Measurements from ENCODE around the gene MAP3K15. TPM values are rescaled to one million over a fixed set of nuclear protein-coding genes. Genes with fewer than 3 reads are reported as not detected.

MAP3K15 gene
- polyA plus RNA-seq, 1 of the 3 experiments (the other 2 are of a cell fraction), result 0.07 TPM

GRCh38 chrX:19343085-19343534 is 172.2 kb downstream of the MAP3K15 start:
- H3K4me1 ChIP-seq (ENCODE audit: control insufficient read depth in 1 of 2, insufficient read depth in 2 of 2, low read depth in 1 of 2, low read length in 1 of 2), result peaks cover 0 to 10% of the 10 kb centered on the region in 2 experiments; a peak in 1 of 4 replicates
- ChIA-PET CTCF (interaction anchor here (0.9 kb wide), 1 partner anchor 41 kb away, joined by 3 read pairs; no protein-coding TSS in a partner anchor), POLR2A (no interaction called here)
- H3K36me3 ChIP-seq (replicated peaks in 1 of 2; ENCODE audit: control insufficient read depth in 1 of 2, insufficient read depth in 2 of 2, low read length in 1 of 2), result peaks cover 0 to 2% of the 10 kb centered on the region in 2 experiments
- H3K4me2 ChIP-seq, result peak overlapping the region; percentile 57
- H3K9ac ChIP-seq, result peak overlapping the region; percentile 8; the same call in 1 of the 2 replicates
- no peaks in the 10 kb centered on the region; the same call in 1 of the 2 replicates for H3K27me3 ChIP-seq (ENCODE audit: insufficient read depth)
- 27% methylated on average over 11 of the region's 11 CpGs for WGBS (ENCODE audit: low lambda C conversion rate)
- H2AFZ ChIP-seq (ENCODE audit: low read depth), result peak overlapping the region; percentile 86
- no peaks in the 10 kb centered on the region for H3K9me2 ChIP-seq
- no peak for TF ChIP-seq TEAD4 (IDR thresholded peaks at IDR 0.05; ENCODE audit: borderline replicate concordance, insufficient read depth)
- TF ChIP-seq PBX3 (IDR thresholded peaks at IDR 0.05), result no peak
- TF ChIP-seq, protein P1, sequence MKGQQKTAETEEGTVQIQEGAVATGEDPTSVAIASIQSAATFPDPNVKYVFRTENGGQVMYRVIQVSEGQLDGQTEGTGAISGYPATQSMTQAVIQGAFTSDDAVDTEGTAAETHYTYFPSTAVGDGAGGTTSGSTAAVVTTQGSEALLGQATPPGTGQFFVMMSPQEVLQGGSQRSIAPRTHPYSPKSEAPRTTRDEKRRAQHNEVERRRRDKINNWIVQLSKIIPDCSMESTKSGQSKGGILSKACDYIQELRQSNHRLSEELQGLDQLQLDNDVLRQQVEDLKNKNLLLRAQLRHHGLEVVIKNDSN (IDR thresholded peaks at IDR 0.05; ENCODE audit: borderline replicate concordance, low read depth), result no peak
- TF ChIP-seq RFX5 (IDR thresholded peaks at IDR 0.05; ENCODE audit: low read length), result no peak
- TF ChIP-seq CTCF (IDR thresholded peaks at IDR 0.05), result no peak
- no peak for TF ChIP-seq JUND (IDR thresholded peaks at IDR 0.05)
- no peak for TF ChIP-seq EP300 (IDR thresholded peaks at IDR 0.05; ENCODE audit: borderline replicate concordance in 1 of 2, low read depth in 1 of 2, low read length in 1 of 2)
- no peak for TF ChIP-seq RCOR1 (IDR thresholded peaks at IDR 0.05; ENCODE audit: low read length)
- no peak for TF ChIP-seq SMC3 (IDR thresholded peaks at IDR 0.05; ENCODE audit: low read depth, low read length)
- TF ChIP-seq SIN3A (IDR thresholded peaks at IDR 0.05; ENCODE audit: borderline replicate concordance, low read depth, low read length), result no peak
- TF ChIP-seq, protein P2, sequence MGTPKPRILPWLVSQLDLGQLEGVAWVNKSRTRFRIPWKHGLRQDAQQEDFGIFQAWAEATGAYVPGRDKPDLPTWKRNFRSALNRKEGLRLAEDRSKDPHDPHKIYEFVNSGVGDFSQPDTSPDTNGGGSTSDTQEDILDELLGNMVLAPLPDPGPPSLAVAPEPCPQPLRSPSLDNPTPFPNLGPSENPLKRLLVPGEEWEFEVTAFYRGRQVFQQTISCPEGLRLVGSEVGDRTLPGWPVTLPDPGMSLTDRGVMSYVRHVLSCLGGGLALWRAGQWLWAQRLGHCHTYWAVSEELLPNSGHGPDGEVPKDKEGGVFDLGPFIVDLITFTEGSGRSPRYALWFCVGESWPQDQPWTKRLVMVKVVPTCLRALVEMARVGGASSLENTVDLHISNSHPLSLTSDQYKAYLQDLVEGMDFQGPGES (IDR thresholded peaks at IDR 0.05; ENCODE audit: low read depth, low read length), result no peak
- no peak for TF ChIP-seq FOXJ3 (CRISPR knock-in tag; IDR thresholded peaks at IDR 0.05)
- no peak for TF ChIP-seq RXRA (IDR thresholded peaks at IDR 0.05; ENCODE audit: borderline replicate concordance, low read depth)
- no peak for TF ChIP-seq FOXM1 (IDR thresholded peaks at IDR 0.05; ENCODE audit: low read depth)
- H3K79me2 ChIP-seq (ENCODE audit: insufficient read depth), result peaks cover 38% of the 10 kb centered on the region
- H3F3A ChIP-seq (replicated peaks; ENCODE audit: insufficient read depth), result no peaks in the 10 kb centered on the region
- H3K27ac ChIP-seq (ENCODE audit: low read depth in 2 of 2, low read length in 1 of 2), result peak overlapping the region in 1 of 2 experiments; percentile 71; a peak in 3 of 4 replicates
- DNase-seq, result no peak
- peak overlapping the region; percentile 65 to 79 for H3K4me3 ChIP-seq (ENCODE audit: low read depth in 2 of 2, low read length in 1 of 2)
- no peaks in the 10 kb centered on the region for H3K9me3 ChIP-seq
- H4K20me1 ChIP-seq (ENCODE audit: insufficient read depth), result 0 out of 2 replicates have a peak, but pooled peaks cover 9% of the 10 kb centered on the region
